Panc1 (cell line): ENCODE results near the gene ASPHD2. TPM values are rescaled to one million over a fixed set of nuclear protein-coding genes. Genes with fewer than 3 reads are reported as not detected.

Experiments
- ATAC-seq: fragments of 200-7000 bp; cut with Tn5 transposase; 2 replicates; pipeline ENCODE4 v1.9.1; 2020; ENCODE audit warnings: mild to moderate bottlenecking, moderate library complexity
- BruUV-seq: library from RNA; stranded (reverse); fragments of 400-500 nt; replicated peaks from 2 replicates; lab custom pipeline; 2021; lab: Mats Ljungman, UMichigan
- CTCF ChIA-PET: fragments of 300-600 bp; sonication (Branson Sonifier 250); formaldehyde crosslinking; loops from one replicate; lab custom pipeline; 2022; ENCODE audit warnings: antibody characterized with exemption; lab: Charles Lee
- POLR2A ChIA-PET: fragments of 300-600 bp; sonication (Branson Sonifier 250); formaldehyde crosslinking; loops from one replicate; lab custom pipeline; 2022; ENCODE audit warnings: antibody characterized with exemption; lab: Charles Lee
- DNase-seq: peaks from one replicate; pipeline ENCODE4 v3.0.0-alpha.2; 2010; ENCODE audit warnings: low read depth, low spot score
- H3K27ac ChIP-seq: 2 replicates; pipeline ENCODE4 v1.5.1; 2011; ENCODE audit warnings: mild to moderate bottlenecking, low read length, inconsistent platforms
- H3K27me3 ChIP-seq: fragments of 200-500 bp; sonication (Bioruptor generic); 2 replicates; pipeline ENCODE4 v1.6.0; 2014; ENCODE audit warnings: low read length, inconsistent platforms; ENCODE audit not compliant: control insufficient read depth, insufficient read depth
- H3K36me3 ChIP-seq: fragments of 200-500 bp; sonication (Bioruptor generic); 2 replicates; pipeline ENCODE4 v1.5.1; 2014; ENCODE audit warnings: inconsistent platforms, mild to moderate bottlenecking, low read length, moderate library complexity; ENCODE audit not compliant: control insufficient read depth, insufficient read depth
- H3K4me1 ChIP-seq: 2 replicates; pipeline ENCODE4 v1.5.1; 2011; ENCODE audit warnings: inconsistent platforms, mild to moderate bottlenecking, low read length, moderate library complexity; ENCODE audit not compliant: control insufficient read depth, insufficient read depth
- H3K4me3 ChIP-seq, 2 experiments: 2 replicates each; pipeline ENCODE4 v1.5.1; 2011 to 2012; ENCODE audit warnings: low read depth in 2 of 2, low read length in 2 of 2, mild to moderate bottlenecking in 2 of 2, inconsistent platforms in 1 of 2, moderate library complexity in 1 of 2
- H3K9me3 ChIP-seq: fragments of 200-500 bp; sonication (Bioruptor generic); 2 replicates; pipeline ENCODE4 v1.5.1; 2014; ENCODE audit warnings: low read depth, mild to moderate bottlenecking, inconsistent platforms, low read length, moderate library complexity; ENCODE audit not compliant: control insufficient read depth, insufficient read depth
- CTCF ChIP-seq: fragments of 450-650 bp; IDR thresholded peaks from 2 replicates; pipeline ENCODE4 v1.5.1; 2017; ENCODE audit warnings: mild to moderate bottlenecking
- POLR2AphosphoS5 ChIP-seq: IDR thresholded peaks from 2 replicates; pipeline ENCODE4 v1.6.1; 2012; ENCODE audit warnings: mild to moderate bottlenecking, low read depth, low read length, moderate library complexity
- REST ChIP-seq, 2 experiments: IDR thresholded peaks; 2 replicates each; pipeline ENCODE4 v1.6.1; 2011 to 2012; ENCODE audit warnings: low read depth in 2 of 2, control low read depth in 1 of 2, low read length in 1 of 2, mild to moderate bottlenecking in 1 of 2, moderate library complexity in 1 of 2; ENCODE audit not compliant: insufficient read depth in 1 of 2
- SIN3A ChIP-seq: IDR thresholded peaks from 2 replicates; pipeline ENCODE4 v1.6.1; 2012; ENCODE audit warnings: low read depth, mild to moderate bottlenecking, low read length, moderate library complexity, borderline replicate concordance; ENCODE audit not compliant: insufficient read depth
- TCF7L2 ChIP-seq: IDR thresholded peaks from 2 replicates; pipeline ENCODE4 v1.6.1; 2011; ENCODE audit warnings: mild to moderate bottlenecking, low read depth, low read length, inconsistent platforms
- in situ Hi-C: cut with HindIII; loops from 2 replicates; pipeline ENCODE4 v1.10.0; 2016; ENCODE audit warnings: low sequenced_read_pairs, low pct_unique_long_range_greater_than_20kb
- intact Hi-C: fragments of 100-400 bp; cut with micrococcal nuclease; formaldehyde crosslinking; loops from one replicate; pipeline ENCODE4 v1.10.0; 2022; ENCODE audit not compliant: unreplicated experiment
- total RNA-seq: library from RNA; stranded (reverse); gene quantifications from one replicate; pipeline ENCODE4 v1.2.1, GENCODE V29; 2021; ENCODE audit not compliant: unreplicated experiment

The ASPHD2 gene
- total RNA-seq, 1 experiment from 2014 or later: 0.15 TPM

GRCh38 chr22:26480611-26480932 lies 51.5 kb downstream of the ASPHD2 start:
- TF ChIP-seq TCF7L2 (no peak), POLR2AphosphoS5 (no peak), SIN3A (no peak)
- no TSS peak for BruUV-seq
- Histone ChIP-seq H3K4me1 (peaks cover 31% of the 10 kb centered on the region), H3K4me3 (peak overlapping the region in 1 of 2 experiments; percentile 43; a peak in 2 of 4 replicates), H3K36me3 (peaks cover 2% of the 10 kb centered on the region), H3K27ac (no peak overlapping the region), H3K9me3 (no peaks in the 10 kb centered on the region), H3K27me3 (no peaks in the 10 kb centered on the region)
- in situ Hi-C loops (no loop called here), intact Hi-C loops (no loop called here)
- ChIA-PET CTCF (no interaction called here), POLR2A (interaction anchor here (0.6 kb wide), 1 partner anchor 18 kb away, joined by 3 read pairs; no protein-coding TSS in a partner anchor)
- ATAC-seq (no peak), DNase-seq (no peak)

- Histone ChIP-seq H3K9me3 (no peaks in the 10 kb centered on the region), H3K36me3 (peaks cover under 1% of the 10 kb centered on the region), H3K4me1 (peaks cover 31% of the 10 kb centered on the region), H3K27ac (no peak overlapping the region), H3K27me3 (no peaks in the 10 kb centered on the region), H3K4me3 (no peak overlapping the region)
- BruUV-seq: no TSS peak
- TF ChIP-seq POLR2AphosphoS5 (no peak), REST (IDR thresholded peaks at IDR 0.05; ENCODE audit: insufficient read depth in 1 of 2, low read depth in 2 of 2, low read length in 1 of 2) (no peak), CTCF (no peak), TCF7L2 (no peak)
- in situ Hi-C loops (no loop called here), intact Hi-C loops (no loop called here)
- POLR2A ChIA-PET: no interaction called here
- DNase-seq (no peak), ATAC-seq (no peak)
- CTCF ChIA-PET: no interaction called here
Observed at GRCh38 chr22:26481112-26481693, 52.1 kb downstream of the ASPHD2 start.

- BruUV-seq: no TSS peak
- in situ Hi-C loops (no loop called here), intact Hi-C loops (no loop called here)
- peaks cover 31% of the 10 kb centered on the region for H3K4me1 ChIP-seq
- no peaks in the 10 kb centered on the region for H3K27me3 ChIP-seq
- no peaks in the 10 kb centered on the region for H3K9me3 ChIP-seq
- no peak for ATAC-seq
- no peak for TF ChIP-seq TCF7L2
- no peak for TF ChIP-seq CTCF
- no peak for TF ChIP-seq REST (IDR thresholded peaks at IDR 0.05; ENCODE audit: insufficient read depth in 1 of 2, low read depth in 2 of 2, low read length in 1 of 2)
- TF ChIP-seq POLR2AphosphoS5: no peak
- TF ChIP-seq SIN3A: no peak
- peak overlapping the region; percentile 36; the same call in 1 of the 2 replicates for H3K27ac ChIP-seq
- POLR2A ChIA-PET: no interaction called here
- DNase-seq: no peak
- H3K36me3 ChIP-seq: no peaks in the 10 kb centered on the region; the same call in none of the 2 replicates
- no peak overlapping the region for H3K4me3 ChIP-seq
- CTCF ChIA-PET: no interaction called here
Observed at GRCh38 chr22:26481694-26482093, 52.6 kb downstream of the ASPHD2 start.
